ENCODE results near the gene THBS2. TPM values are rescaled to one million over a fixed set of nuclear protein-coding genes. Genes with fewer than 3 reads are reported as not detected.

The THBS2 gene
- total RNA-seq, 1 donor from 2014 or later = 86.4 TPM

GRCh38 chr6:169289619-169290339 lies 36.1 kb upstream of the THBS2 start:
- Histone ChIP-seq H3K9me3 (no peaks in the 10 kb centered on the region), H3K27ac (peak overlapping the region; percentile 78), H3K36me3 (no peaks in the 10 kb centered on the region), H3K4me1 (peaks cover 46% of the 10 kb centered on the region), H3K27me3 (no peaks in the 10 kb centered on the region), H3K4me3 (no peak overlapping the region)
- TF ChIP-seq POLR2AphosphoS5 (IDR thresholded peaks at IDR 0.05; ENCODE audit: insufficient read depth in 1 of 2, low read depth in 1 of 2) (peak in 1 of 2 donors; percentile 40), POLR2A (IDR thresholded peaks at IDR 0.05) (no peak)
- no peak for DNase-seq (ENCODE audit: extremely low spot score in 2 of 2)
- intact Hi-C loops (cut with DNase I) = no loop called here

GRCh38 chr6:169289257-169289618 lies 35.6 kb upstream of the THBS2 start:
- Histone ChIP-seq H3K27me3 (no peaks in the 10 kb centered on the region), H3K4me3 (no peak overlapping the region), H3K9me3 (no peaks in the 10 kb centered on the region), H3K36me3 (no peaks in the 10 kb centered on the region), H3K4me1 (peaks cover 45% of the 10 kb centered on the region), H3K27ac (no peak overlapping the region)
- no peak for DNase-seq (ENCODE audit: extremely low spot score in 2 of 2)
- TF ChIP-seq POLR2AphosphoS5 (IDR thresholded peaks at IDR 0.05; ENCODE audit: insufficient read depth in 1 of 2, low read depth in 1 of 2) (no peak), CTCF (IDR thresholded peaks at IDR 0.05) (no peak), POLR2A (IDR thresholded peaks at IDR 0.05) (no peak)
- intact Hi-C loops (cut with DNase I) = no loop called here

- Histone ChIP-seq H3K4me3 (no peak overlapping the region), H3K27me3 (no peaks in the 10 kb centered on the region), H3K36me3 (no peaks in the 10 kb centered on the region), H3K9me3 (no peaks in the 10 kb centered on the region), H3K27ac (no peak overlapping the region), H3K4me1 (peaks cover 39% of the 10 kb centered on the region)
- no peak for TF ChIP-seq POLR2A (IDR thresholded peaks at IDR 0.05)
- TF ChIP-seq CTCF (IDR thresholded peaks at IDR 0.05) = no peak
- TF ChIP-seq POLR2AphosphoS5 (IDR thresholded peaks at IDR 0.05; ENCODE audit: insufficient read depth in 1 of 2, low read depth in 1 of 2) = no peak
- DNase-seq (ENCODE audit: extremely low spot score in 2 of 2) = no peak
- intact Hi-C loops (cut with DNase I) = no loop called here
Measured at GRCh38 chr6:169288591-169288990, 34.9 kb upstream of the THBS2 start.

GRCh38 chr6:169287675-169288074 lies 34.0 kb upstream of the THBS2 start:
- intact Hi-C loops (cut with DNase I) = no loop called here
- H3K36me3 ChIP-seq = no peaks in the 10 kb centered on the region
- no peaks in the 10 kb centered on the region for H3K27me3 ChIP-seq
- DNase-seq (ENCODE audit: extremely low spot score in 2 of 2) = no peak
- H3K27ac ChIP-seq = no peak overlapping the region
- H3K9me3 ChIP-seq = no peaks in the 10 kb centered on the region
- H3K4me1 ChIP-seq = peaks cover 34% of the 10 kb centered on the region
- TF ChIP-seq POLR2AphosphoS5 (IDR thresholded peaks at IDR 0.05; ENCODE audit: insufficient read depth in 1 of 2, low read depth in 1 of 2) (no peak), CTCF (IDR thresholded peaks at IDR 0.05) (no peak), POLR2A (IDR thresholded peaks at IDR 0.05) (no peak)
- H3K4me3 ChIP-seq = no peak overlapping the region

- Histone ChIP-seq H3K9me3 (no peaks in the 10 kb centered on the region), H3K27me3 (no peaks in the 10 kb centered on the region), H3K4me3 (no peak overlapping the region), H3K36me3 (no peaks in the 10 kb centered on the region), H3K27ac (no peak overlapping the region), H3K4me1 (peaks cover 29% of the 10 kb centered on the region)
- no peak for DNase-seq (ENCODE audit: extremely low spot score in 2 of 2)
- intact Hi-C loops (cut with DNase I) = no loop called here
- TF ChIP-seq POLR2AphosphoS5 (IDR thresholded peaks at IDR 0.05; ENCODE audit: insufficient read depth in 1 of 2, low read depth in 1 of 2) (no peak), CTCF (IDR thresholded peaks at IDR 0.05) (no peak), POLR2A (IDR thresholded peaks at IDR 0.05) (no peak)
Measured at GRCh38 chr6:169286961-169287360, 33.3 kb upstream of the THBS2 start.

All from vagina (tissue), 2 donors.